H54 (cell line): ENCODE data around the gene GPD1L.
"Not testable (repeated sequence)": the region's sequence is repeated elsewhere in the genome, so short reads cannot be mapped to it uniquely, and the experiment has no call there.

ENCODE experiments used
- DNase-seq: peaks from one replicate; pipeline ENCODE4 v3.0.0; 2011; ENCODE audit warnings: low spot score, mixed read lengths; ENCODE audit not compliant: insufficient read length
- FAIRE-seq: peaks from 3 replicates; lab custom pipeline; 2011; peaks lifted over from hg19 to GRCh38; lab: Jason Lieb, UNC
- POLR2A ChIP-seq: IDR thresholded peaks from 2 replicates; pipeline ENCODE4 v1.6.1; 2011; ENCODE audit warnings: low read depth, mild to moderate bottlenecking, low read length

The GPD1L gene

GRCh38 chr3:32089476-32089875 is 16.9 kb upstream of the GPD1L start:
- DNase-seq: no peak
- TF ChIP-seq POLR2A: no peak
- FAIRE-seq: no peak

DNA sequence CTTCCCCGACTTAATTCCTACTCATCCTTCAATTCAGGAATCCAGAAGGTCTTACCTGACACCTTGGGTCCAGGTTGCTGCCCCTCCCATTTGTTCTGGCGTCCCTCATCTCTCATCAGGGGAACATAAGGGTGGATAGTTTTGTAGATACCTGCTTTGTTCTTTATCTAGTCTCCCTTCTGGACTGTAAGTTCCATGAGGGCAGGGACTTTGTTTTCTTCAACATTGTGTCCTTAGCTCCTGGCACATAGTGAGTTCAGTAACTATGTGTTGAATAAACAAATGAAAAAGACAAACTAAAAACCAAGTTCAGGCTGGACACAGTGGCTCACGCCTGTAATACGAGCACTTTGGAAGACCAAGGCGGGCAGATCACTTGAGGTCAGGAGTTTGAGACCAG is 13.2 kb upstream of the GPD1L start:
- DNase-seq: no peak
- no peak for FAIRE-seq
- TF ChIP-seq POLR2A: no peak

- TF ChIP-seq POLR2A: no peak
- FAIRE-seq (no peak), DNase-seq (no peak)
These were observed 11.0 kb upstream of the GPD1L start for GRCh38 chr3:32095431-32095830.

GRCh38 chr3:32097768-32098167 is 8.7 kb upstream of the GPD1L start:
- TF ChIP-seq POLR2A: no peak
- FAIRE-seq (no peak), DNase-seq (no peak)

GRCh38 chr3:32098528-32098927 is 7.9 kb upstream of the GPD1L start:
- DNase-seq: no peak
- FAIRE-seq: no peak
- no peak for TF ChIP-seq POLR2A

DNA sequence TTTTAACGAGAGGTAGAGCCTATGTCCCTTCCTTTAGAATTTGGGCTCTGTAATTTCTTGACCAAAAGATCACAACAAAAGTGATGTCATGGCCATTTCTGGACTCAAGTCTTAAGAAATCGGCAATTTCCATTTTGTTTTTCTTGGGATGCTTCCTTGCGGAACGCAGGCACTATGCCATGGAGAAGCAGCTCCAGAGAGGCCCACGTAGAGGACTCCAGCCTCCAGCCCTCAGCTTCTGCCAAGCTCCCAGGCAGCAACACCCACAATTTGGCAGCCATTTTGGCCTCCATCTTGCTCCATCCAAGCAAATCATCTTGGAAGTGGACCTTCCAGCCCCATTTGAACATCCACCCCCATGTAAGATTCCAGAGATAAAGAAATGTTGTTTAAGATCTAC is 6.0 kb upstream of the GPD1L start:
- FAIRE-seq (no peak), DNase-seq (no peak)
- no peak for TF ChIP-seq POLR2A

DNA sequence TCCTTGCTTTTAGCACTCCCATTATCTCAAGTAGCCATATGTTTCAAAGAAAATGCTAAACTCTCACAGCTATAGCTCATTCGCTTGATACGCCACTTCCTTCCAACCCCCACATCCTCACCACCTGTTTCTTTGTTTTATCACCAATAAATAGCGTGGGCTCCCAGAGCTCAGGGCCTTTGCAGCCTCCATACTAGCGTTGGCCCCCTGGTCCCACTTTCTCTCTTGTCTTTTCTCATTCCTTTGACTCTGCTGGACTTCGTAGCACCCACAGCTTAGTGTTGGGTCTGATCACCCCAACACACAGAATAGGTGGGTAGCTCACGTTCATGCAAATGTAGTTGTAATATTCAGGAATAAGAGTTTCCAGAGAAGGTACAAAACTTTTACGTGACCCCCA is 4.1 kb upstream of the GPD1L start:
- FAIRE-seq (no peak), DNase-seq (no peak)
- no peak for TF ChIP-seq POLR2A

GRCh38 chr3:32104492-32104891 is 1.9 kb upstream of the GPD1L start:
- TF ChIP-seq POLR2A: no peak
- no peak for DNase-seq
- FAIRE-seq: no peak

DNA sequence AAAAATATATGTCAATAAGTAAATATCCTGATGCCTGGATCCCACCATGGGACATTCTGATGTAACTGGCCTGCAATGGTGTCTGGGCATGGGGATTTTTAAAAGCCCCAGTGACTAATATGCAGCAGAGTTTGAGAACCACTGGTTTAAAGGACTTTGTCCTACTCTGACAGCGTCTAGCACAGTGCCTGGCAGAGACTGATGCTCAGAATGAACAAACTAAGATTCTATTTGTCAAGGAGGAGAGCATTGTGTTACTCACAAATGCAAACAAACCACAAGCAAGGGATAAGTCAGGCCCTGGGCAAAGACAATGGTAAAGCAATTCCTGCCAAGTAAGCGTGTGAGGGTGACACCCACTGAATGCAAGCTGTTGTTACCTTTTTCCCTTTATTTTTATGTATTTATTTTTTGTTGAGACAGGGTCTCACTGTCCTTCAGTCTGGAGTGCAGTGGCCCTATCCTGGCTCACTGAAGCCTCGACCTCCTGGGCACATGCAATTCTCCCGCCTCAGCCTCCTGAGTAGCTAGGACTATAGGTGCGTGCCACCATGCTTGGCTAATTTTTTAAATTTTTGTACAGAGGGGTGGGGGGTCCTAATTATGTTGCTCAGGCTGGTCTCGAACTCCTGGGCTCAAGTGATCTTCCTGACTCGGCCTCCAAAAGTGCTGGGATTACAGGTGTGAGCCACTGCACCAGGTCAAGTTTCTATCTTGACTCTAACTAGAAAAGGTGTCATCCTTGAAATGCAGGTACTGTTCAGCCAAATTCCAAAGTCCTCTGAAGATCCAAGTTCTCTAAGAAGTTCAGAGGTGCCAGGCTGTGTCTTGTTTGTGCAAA is 909 bp upstream of the GPD1L start:
- DNase-seq: no peak
- TF ChIP-seq POLR2A: no peak
- no peak for FAIRE-seq

DNA sequence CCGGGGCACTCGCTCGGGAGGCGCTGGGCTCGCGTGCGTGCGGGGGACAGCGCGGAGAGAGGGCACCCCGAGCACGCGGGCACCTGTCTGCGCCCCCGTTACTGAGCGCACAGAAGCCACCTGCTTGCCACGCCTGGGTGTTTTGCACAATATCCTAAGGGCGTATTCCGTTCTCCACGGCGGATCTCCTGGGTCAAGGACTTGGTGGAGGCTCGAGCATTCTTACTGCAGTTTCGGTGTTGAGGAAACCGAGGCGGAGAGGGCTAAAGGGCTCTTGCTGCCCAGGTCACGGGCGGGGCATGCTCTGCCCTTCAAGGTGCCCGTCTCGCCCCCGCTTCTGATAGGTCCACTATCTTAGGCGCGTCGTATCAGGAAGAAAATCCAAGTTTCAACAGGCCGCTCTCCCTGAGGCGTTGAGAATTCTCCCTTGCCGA is 526 bp downstream of the GPD1L start:
- DNase-seq: no peak
- FAIRE-seq: no peak
- TF ChIP-seq POLR2A: no peak

DNA sequence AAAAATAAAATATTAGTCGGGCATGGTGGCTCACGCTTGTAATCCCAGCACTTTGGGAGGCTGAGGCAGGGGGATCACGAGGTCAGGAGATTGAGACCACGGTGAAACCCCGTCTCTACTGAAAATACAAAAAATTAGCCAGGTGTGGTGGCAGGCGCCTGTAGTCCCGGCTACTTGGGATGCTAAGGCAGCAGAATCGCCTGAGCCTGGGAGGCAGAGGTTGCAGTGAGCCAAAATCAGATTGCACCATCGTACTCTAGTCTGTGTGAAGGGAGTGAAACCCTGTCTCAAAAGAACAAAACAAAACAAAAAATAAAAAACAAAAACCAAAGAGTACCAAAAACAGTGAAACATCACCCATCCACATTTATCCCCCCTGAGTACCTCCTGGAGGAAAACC is 1.8 kb downstream of the GPD1L start:
- not testable (repeated sequence) for DNase-seq, FAIRE-seq

- DNase-seq (no peak), FAIRE-seq (no peak)
- no peak for TF ChIP-seq POLR2A
These were observed 2.8 kb downstream of the GPD1L start for GRCh38 chr3:32109256-32109655.

GRCh38 chr3:32110233-32110760 is 3.9 kb downstream of the GPD1L start:
- DNase-seq (no peak), FAIRE-seq (no peak)

DNA sequence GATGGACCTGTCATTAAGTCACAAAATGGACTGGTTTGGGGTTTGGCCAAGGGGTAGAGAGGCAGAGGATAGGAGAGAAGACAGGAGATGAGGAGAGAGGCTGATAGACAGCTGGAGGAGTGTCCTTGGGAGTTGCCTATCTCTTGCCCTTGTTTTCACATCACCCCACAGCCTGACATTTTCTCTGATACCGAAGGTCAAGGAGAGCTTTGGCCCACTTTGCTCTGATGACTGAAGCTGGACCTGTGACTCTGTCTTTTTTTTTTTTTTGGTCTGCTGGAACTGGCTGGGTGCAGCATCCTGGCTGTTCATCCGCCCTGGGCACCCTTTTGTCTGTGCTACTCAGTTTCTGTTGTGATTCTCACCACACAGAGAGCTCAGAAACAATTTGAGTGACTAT is 5.1 kb downstream of the GPD1L start:
- FAIRE-seq (no peak), DNase-seq (no peak)
- TF ChIP-seq POLR2A: no peak

More at GRCh38 chr3:32110233-32110760, 3.9 kb downstream of the GPD1L start:
- TF ChIP-seq POLR2A: no peak

GRCh38 chr3:32113566-32113965 is 7.1 kb downstream of the GPD1L start:
- FAIRE-seq (no peak), DNase-seq (no peak)
- TF ChIP-seq POLR2A: no peak

- no peak for FAIRE-seq
- DNase-seq: no peak
- no peak for TF ChIP-seq POLR2A
These were observed 7.6 kb downstream of the GPD1L start for GRCh38 chr3:32113981-32114545.

DNA sequence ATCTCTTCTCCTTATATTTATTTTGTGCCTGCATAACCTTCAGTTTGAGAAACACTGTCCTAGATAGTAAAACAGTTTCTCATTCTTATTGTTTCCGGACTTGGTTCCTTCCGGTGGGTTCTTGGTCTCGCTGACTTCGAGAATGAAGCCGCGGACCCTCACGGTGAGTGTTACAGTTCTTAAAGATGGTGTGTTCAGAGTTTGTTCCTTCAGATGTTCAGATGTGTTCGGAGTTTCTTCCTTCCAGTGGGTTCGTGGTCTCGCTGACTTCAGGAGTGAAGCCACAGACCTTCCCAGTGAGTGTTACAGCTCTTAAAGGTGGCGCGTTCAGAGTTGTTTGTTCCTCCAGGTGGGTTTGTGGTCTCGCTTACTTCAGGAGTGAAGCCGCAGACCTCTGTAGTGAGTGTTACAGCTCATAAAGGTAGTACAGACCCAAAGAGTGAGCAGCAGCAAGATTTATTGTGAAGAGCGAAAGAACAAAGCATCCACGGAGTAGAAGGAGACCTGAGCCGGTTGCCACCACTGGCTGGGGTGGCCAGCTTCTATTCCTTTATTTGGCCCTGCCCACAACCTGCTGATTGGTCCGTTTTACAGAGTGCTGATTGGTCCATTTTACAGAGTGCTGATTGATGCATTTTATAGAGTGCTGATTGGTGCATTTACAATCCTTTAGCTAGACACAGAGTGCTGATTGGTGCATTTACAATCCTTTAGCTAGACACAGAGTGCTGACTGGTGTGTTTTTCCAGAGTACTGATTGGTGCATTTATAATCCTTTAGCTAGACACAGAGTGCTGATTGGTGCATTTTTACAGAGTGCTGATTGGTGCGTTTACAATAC is 8.3 kb downstream of the GPD1L start:
- FAIRE-seq, DNase-seq: not testable (repeated sequence)
